ENCODE data around the gene NAALADL2.

DNA sequence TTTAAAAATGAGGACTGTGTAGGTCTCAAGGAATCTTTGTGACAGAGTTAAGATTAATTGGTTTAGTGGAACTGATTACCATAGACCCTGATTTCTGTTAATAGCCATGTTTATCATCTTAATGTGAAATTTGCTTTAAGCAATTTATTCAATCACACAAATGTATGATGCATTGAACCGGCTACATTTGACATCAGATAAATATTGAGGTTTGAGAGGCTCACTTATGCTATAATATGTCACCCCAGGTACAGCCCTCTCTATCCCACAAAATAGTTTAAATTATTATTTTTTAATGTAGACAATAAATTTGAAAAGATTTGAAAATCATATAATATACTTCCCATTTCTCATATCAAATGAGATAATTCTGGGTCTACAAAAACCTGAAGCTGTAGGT lies 413.3 kb downstream of the NAALADL2 start:
- TF ChIP-seq, protein P1, sequence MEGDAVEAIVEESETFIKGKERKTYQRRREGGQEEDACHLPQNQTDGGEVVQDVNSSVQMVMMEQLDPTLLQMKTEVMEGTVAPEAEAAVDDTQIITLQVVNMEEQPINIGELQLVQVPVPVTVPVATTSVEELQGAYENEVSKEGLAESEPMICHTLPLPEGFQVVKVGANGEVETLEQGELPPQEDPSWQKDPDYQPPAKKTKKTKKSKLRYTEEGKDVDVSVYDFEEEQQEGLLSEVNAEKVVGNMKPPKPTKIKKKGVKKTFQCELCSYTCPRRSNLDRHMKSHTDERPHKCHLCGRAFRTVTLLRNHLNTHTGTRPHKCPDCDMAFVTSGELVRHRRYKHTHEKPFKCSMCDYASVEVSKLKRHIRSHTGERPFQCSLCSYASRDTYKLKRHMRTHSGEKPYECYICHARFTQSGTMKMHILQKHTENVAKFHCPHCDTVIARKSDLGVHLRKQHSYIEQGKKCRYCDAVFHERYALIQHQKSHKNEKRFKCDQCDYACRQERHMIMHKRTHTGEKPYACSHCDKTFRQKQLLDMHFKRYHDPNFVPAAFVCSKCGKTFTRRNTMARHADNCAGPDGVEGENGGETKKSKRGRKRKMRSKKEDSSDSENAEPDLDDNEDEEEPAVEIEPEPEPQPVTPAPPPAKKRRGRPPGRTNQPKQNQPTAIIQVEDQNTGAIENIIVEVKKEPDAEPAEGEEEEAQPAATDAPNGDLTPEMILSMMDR (IDR thresholded peaks at IDR 0.05; ENCODE audit: low read depth, low read length): no peak
- TF ChIP-seq EZH2phosphoT487 (IDR thresholded peaks at IDR 0.05; ENCODE audit: low read depth): no peak

Measured in OCI-LY3 (cell line).